Right ventricle myocardium superior (tissue), 1 donor: ENCODE data around the gene HACD2. TPM values are rescaled to one million over a fixed set of nuclear protein-coding genes. Genes with fewer than 3 reads are reported as not detected.

ENCODE experiments used
- ATAC-seq: fragments of 200-7000 bp; cut with Tn5 transposase; one replicate; pipeline ENCODE4 v1.9.1; 2020; ENCODE audit warnings: mild to moderate bottlenecking; ENCODE audit not compliant: poor library complexity
- DNase-seq: peaks from one replicate; pipeline ENCODE4 v3.0.0-alpha.2; 2020
- intact Hi-C: fragments of 100-400 bp; cut with DNase I; formaldehyde crosslinking; loops from one replicate; pipeline ENCODE4 v1.11.2; 2022
- total RNA-seq: library from RNA; stranded (reverse); fragmentation: NEBNext Ultra II Directional; extraction: Animal tissue kit (Norgen Biotek cat#: 25700); gene quantifications from one replicate; pipeline ENCODE4 v1.2.1, GENCODE V29; 2021
- donor health status: DM: no; HTN: yes; CAD: no; lungs with severe emphysema.

Gene HACD2
- total RNA-seq, 1 donor from 2014 or later, result 9.1 TPM

- ATAC-seq (no peak), DNase-seq (no peak)
- intact Hi-C loops, result no loop called here
Measured at GRCh38 chr3:123543950-123544349, 40.9 kb downstream of the HACD2 start.

GRCh38 chr3:123540285-123540684 lies 44.6 kb downstream of the HACD2 start:
- no peak for ATAC-seq
- DNase-seq, result no peak
- intact Hi-C loops, result no loop called here

GRCh38 chr3:123536153-123536895 lies 48.5 kb downstream of the HACD2 start:
- DNase-seq, result no peak
- ATAC-seq, result no peak
- intact Hi-C loops, result no loop called here

GRCh38 chr3:123535580-123535979 lies 49.3 kb downstream of the HACD2 start:
- no peak for DNase-seq
- intact Hi-C loops, result no loop called here
- no peak for ATAC-seq

GRCh38 chr3:123534264-123534663 lies 50.6 kb downstream of the HACD2 start:
- intact Hi-C loops, result no loop called here
- ATAC-seq (no peak), DNase-seq (no peak)

- no peak for ATAC-seq
- no peak for DNase-seq
- intact Hi-C loops, result no loop called here
Measured at GRCh38 chr3:123533554-123534159, 51.2 kb downstream of the HACD2 start.

- DNase-seq (no peak), ATAC-seq (no peak)
- intact Hi-C loops, result no loop called here
Measured at GRCh38 chr3:123528130-123528529, 56.7 kb downstream of the HACD2 start.

GRCh38 chr3:123527046-123527445 lies 57.8 kb downstream of the HACD2 start:
- intact Hi-C loops, result no loop called here
- ATAC-seq, result no peak
- no peak for DNase-seq

- DNase-seq, result no peak
- intact Hi-C loops, result no loop called here
- no peak for ATAC-seq
Measured at GRCh38 chr3:123526474-123526873, 58.4 kb downstream of the HACD2 start.

- intact Hi-C loops, result no loop called here
- DNase-seq (no peak), ATAC-seq (no peak)
Measured at GRCh38 chr3:123525433-123525832, 59.4 kb downstream of the HACD2 start.

- no peak for ATAC-seq
- DNase-seq, result no peak
- intact Hi-C loops, result no loop called here
Measured at GRCh38 chr3:123524981-123525380, 59.9 kb downstream of the HACD2 start.

GRCh38 chr3:123523023-123523412 lies 61.8 kb downstream of the HACD2 start:
- ATAC-seq, result peak; percentile 69
- DNase-seq, result peak; percentile 66
- intact Hi-C loops, result no loop called here

- peak; percentile 37 for ATAC-seq
- intact Hi-C loops, result no loop called here
- no peak for DNase-seq
Measured at GRCh38 chr3:123522320-123523022, 62.4 kb downstream of the HACD2 start.

- DNase-seq (no peak), ATAC-seq (peak; percentile 26)
- intact Hi-C loops, result no loop called here
Measured at GRCh38 chr3:123521179-123521969, 63.5 kb downstream of the HACD2 start.

- no peak for ATAC-seq
- intact Hi-C loops, result no loop called here
Measured at GRCh38 chr3:123520656-123521055, 64.2 kb downstream of the HACD2 start.

GRCh38 chr3:123518892-123519485 lies 65.9 kb downstream of the HACD2 start:
- ATAC-seq (no peak), DNase-seq (no peak)
- intact Hi-C loops, result no loop called here

More at GRCh38 chr3:123520656-123521055, 64.2 kb downstream of the HACD2 start:
- DNase-seq, result no peak

- ATAC-seq, result no peak
- intact Hi-C loops, result no loop called here
Measured at GRCh38 chr3:123511726-123512125, 73.1 kb downstream of the HACD2 start.

GRCh38 chr3:123511084-123511483 lies 73.8 kb downstream of the HACD2 start:
- intact Hi-C loops, result no loop called here
- DNase-seq (no peak), ATAC-seq (no peak)

More at GRCh38 chr3:123511726-123512125, 73.1 kb downstream of the HACD2 start:
- no peak for DNase-seq

GRCh38 chr3:123508178-123508577 lies 76.7 kb downstream of the HACD2 start:
- DNase-seq (no peak), ATAC-seq (no peak)
- intact Hi-C loops, result no loop called here
